KMS-11 (cell line): ENCODE measurements around the gene ROS1.

ENCODE experiments used
- H2AFZ ChIP-seq: fragments of 200-600 bp; sonication (generic); 2 replicates; pipeline ENCODE4 v1.6.1; 2016; ENCODE audit warnings: antibody characterized with exemption, mixed run types, low read depth
- H3K27ac ChIP-seq: fragments of 200-600 bp; sonication (generic); 2 replicates; pipeline ENCODE4 v1.6.1; 2016; ENCODE audit warnings: mild to moderate bottlenecking, mixed run types
- H3K27me3 ChIP-seq: fragments of 200-600 bp; sonication (generic); 2 replicates; pipeline ENCODE4 v1.6.1; 2017; ENCODE audit warnings: mild to moderate bottlenecking, low read depth, mixed run types, moderate library complexity; ENCODE audit not compliant: insufficient read depth
- H3K36me3 ChIP-seq: fragments of 200-600 bp; sonication (generic); 2 replicates; pipeline ENCODE4 v1.6.1; 2017; ENCODE audit warnings: mild to moderate bottlenecking, mixed run types; ENCODE audit not compliant: insufficient read depth
- H3K4me1 ChIP-seq: fragments of 200-600 bp; sonication (generic); 2 replicates; pipeline ENCODE4 v1.6.1; 2016; ENCODE audit warnings: mild to moderate bottlenecking, low read depth, mixed run types; ENCODE audit not compliant: poor library complexity, severe bottlenecking
- H3K4me2 ChIP-seq: fragments of 200-600 bp; sonication (generic); 2 replicates; pipeline ENCODE4 v1.7.0; 2016; ENCODE audit warnings: mild to moderate bottlenecking, mixed run types
- H3K4me3 ChIP-seq: fragments of 200-600 bp; sonication (generic); IDR thresholded peaks from 2 replicates; pipeline ENCODE4 v1.6.1; 2017; ENCODE audit warnings: low read depth, low read length, mixed read lengths; ENCODE audit not compliant: insufficient read depth
- H3K79me2 ChIP-seq: fragments of 200-600 bp; sonication (generic); 2 replicates; pipeline ENCODE4 v1.6.1; 2016; ENCODE audit warnings: low read depth, mixed run types; ENCODE audit not compliant: insufficient read depth
- H3K9ac ChIP-seq: fragments of 200-600 bp; sonication (generic); 2 replicates; pipeline ENCODE4 v1.6.1; 2016; ENCODE audit warnings: mild to moderate bottlenecking, mixed run types
- H4K20me1 ChIP-seq: fragments of 200-600 bp; sonication (generic); 2 replicates; pipeline ENCODE4 v1.6.1; 2016; ENCODE audit warnings: mild to moderate bottlenecking, mixed run types; ENCODE audit not compliant: insufficient read depth
- TF ChIP-seq, protein P1 (sequence below): fragments of 200-600 bp; sonication (generic); conservative IDR thresholded peaks from 2 replicates; pipeline ENCODE4 v1.6.1; 2017; ENCODE audit warnings: low read depth, mild to moderate bottlenecking, antibody characterized with exemption, low read length, moderate library complexity, mixed read lengths

ROS1 gene

DNA sequence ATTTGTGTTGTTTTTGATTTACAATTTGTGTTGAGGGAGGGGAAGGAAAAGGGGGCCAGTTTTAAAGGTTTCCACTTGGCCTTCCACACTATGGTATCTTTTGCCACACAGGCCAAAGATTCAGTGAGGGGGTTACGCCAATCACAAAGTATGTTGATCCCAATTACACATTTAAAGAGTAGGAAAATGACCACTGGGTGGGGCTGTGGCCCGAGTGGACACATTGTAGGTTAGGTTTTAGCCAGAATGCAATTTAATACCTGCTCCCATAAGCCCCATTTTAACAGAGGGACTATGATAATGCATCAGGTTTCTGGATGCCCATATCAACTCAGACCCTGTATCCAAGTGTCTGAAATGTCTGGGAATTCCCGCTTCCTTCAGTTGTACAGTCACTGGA, 144.8 kb downstream of the ROS1 start:
- Histone ChIP-seq H3K27me3 (no peaks in the 10 kb centered on the region), H3K36me3 (no peaks in the 10 kb centered on the region), H3K27ac (no peak overlapping the region), H4K20me1 (no peaks in the 10 kb centered on the region), H3K79me2 (no peaks in the 10 kb centered on the region), H3K4me2 (no peak overlapping the region), H3K4me3 (no peak overlapping the region), H3K4me1 (no peaks in the 10 kb centered on the region), H2AFZ (no peak overlapping the region), H3K9ac (no peak overlapping the region)
- TF ChIP-seq, protein P1, sequence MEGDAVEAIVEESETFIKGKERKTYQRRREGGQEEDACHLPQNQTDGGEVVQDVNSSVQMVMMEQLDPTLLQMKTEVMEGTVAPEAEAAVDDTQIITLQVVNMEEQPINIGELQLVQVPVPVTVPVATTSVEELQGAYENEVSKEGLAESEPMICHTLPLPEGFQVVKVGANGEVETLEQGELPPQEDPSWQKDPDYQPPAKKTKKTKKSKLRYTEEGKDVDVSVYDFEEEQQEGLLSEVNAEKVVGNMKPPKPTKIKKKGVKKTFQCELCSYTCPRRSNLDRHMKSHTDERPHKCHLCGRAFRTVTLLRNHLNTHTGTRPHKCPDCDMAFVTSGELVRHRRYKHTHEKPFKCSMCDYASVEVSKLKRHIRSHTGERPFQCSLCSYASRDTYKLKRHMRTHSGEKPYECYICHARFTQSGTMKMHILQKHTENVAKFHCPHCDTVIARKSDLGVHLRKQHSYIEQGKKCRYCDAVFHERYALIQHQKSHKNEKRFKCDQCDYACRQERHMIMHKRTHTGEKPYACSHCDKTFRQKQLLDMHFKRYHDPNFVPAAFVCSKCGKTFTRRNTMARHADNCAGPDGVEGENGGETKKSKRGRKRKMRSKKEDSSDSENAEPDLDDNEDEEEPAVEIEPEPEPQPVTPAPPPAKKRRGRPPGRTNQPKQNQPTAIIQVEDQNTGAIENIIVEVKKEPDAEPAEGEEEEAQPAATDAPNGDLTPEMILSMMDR, result no peak

GRCh38 chr6:117276778-117277316, 148.9 kb downstream of the ROS1 start:
- peaks cover 16% of the 10 kb centered on the region for H3K4me1 ChIP-seq
- no peaks in the 10 kb centered on the region for H4K20me1 ChIP-seq
- H3K27ac ChIP-seq, result no peak overlapping the region
- H3K4me3 ChIP-seq, result no peak overlapping the region
- H3K9ac ChIP-seq, result no peak overlapping the region
- no peak overlapping the region for H2AFZ ChIP-seq
- H3K27me3 ChIP-seq, result no peaks in the 10 kb centered on the region
- H3K79me2 ChIP-seq, result no peaks in the 10 kb centered on the region
- TF ChIP-seq, protein P1, result no peak
- no peaks in the 10 kb centered on the region for H3K36me3 ChIP-seq
- no peak overlapping the region for H3K4me2 ChIP-seq

GRCh38 chr6:117275711-117276110, 150.0 kb downstream of the ROS1 start:
- no peak overlapping the region for H3K9ac ChIP-seq
- H3K4me2 ChIP-seq, result no peak overlapping the region
- H3K27me3 ChIP-seq, result no peaks in the 10 kb centered on the region
- TF ChIP-seq, protein P1, result no peak
- no peaks in the 10 kb centered on the region for H3K36me3 ChIP-seq
- H4K20me1 ChIP-seq, result no peaks in the 10 kb centered on the region
- no peak overlapping the region for H3K4me3 ChIP-seq
- H2AFZ ChIP-seq, result no peak overlapping the region
- H3K27ac ChIP-seq, result no peak overlapping the region
- H3K79me2 ChIP-seq, result no peaks in the 10 kb centered on the region
- peaks cover 21% of the 10 kb centered on the region for H3K4me1 ChIP-seq

DNA sequence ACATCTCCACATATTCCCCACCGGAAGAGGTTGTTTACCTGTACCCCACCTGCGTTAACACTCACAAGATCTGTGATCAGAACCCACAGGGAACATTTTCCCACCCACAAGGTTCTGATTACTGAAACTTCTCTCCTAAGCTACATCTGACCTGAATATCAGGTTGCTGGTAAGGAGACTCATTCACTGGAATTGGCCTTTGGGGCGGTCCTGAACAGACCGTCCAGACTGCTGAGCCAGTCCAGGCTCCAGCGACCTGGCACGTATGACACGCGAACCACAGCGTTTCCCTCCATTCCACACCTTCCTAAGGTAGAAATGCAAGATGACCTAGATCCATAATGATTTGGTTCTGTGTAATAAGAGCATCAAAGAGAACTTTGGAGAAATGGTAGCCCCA, 150.5 kb downstream of the ROS1 start:
- H3K27ac ChIP-seq, result no peak overlapping the region
- no peak overlapping the region for H3K9ac ChIP-seq
- H3K4me2 ChIP-seq, result no peak overlapping the region
- H4K20me1 ChIP-seq, result no peaks in the 10 kb centered on the region
- no peaks in the 10 kb centered on the region for H3K79me2 ChIP-seq
- H3K4me1 ChIP-seq, result peaks cover 21% of the 10 kb centered on the region
- H3K36me3 ChIP-seq, result no peaks in the 10 kb centered on the region
- no peaks in the 10 kb centered on the region for H3K27me3 ChIP-seq
- no peak overlapping the region for H2AFZ ChIP-seq
- TF ChIP-seq, protein P1, result no peak
- no peak overlapping the region for H3K4me3 ChIP-seq
